ENCODE measurements around the gene DCLK1. TPM values are rescaled to one million over a fixed set of nuclear protein-coding genes. Genes with fewer than 3 reads are reported as not detected.

DCLK1 gene
- total RNA-seq, 2 donors from 2014 or later, result 3.8 to 3.9 TPM

- no peak overlapping the region for H3K27ac ChIP-seq
- H3K9me3 ChIP-seq, result no peaks in the 10 kb centered on the region
- no peak for DNase-seq (ENCODE audit: low spot score)
- no peaks in the 10 kb centered on the region for H3K36me3 ChIP-seq
- TF ChIP-seq POLR2AphosphoS5 (IDR thresholded peaks at IDR 0.05) (no peak), CTCF (IDR thresholded peaks at IDR 0.05) (no peak)
- no peaks in the 10 kb centered on the region for H3K4me1 ChIP-seq (replicated peaks)
- H3K4me3 ChIP-seq, result no peak overlapping the region
- H3K27me3 ChIP-seq (replicated peaks; ENCODE audit: insufficient read depth), result no peaks in the 10 kb centered on the region
- 68% methylated on average over 2 of the region's 2 CpGs for WGBS
- intact Hi-C loops (cut with DNase I), result no loop called here
Observed at GRCh38 chr13:35747594-35747993, 383.6 kb downstream of the DCLK1 start.

DNA sequence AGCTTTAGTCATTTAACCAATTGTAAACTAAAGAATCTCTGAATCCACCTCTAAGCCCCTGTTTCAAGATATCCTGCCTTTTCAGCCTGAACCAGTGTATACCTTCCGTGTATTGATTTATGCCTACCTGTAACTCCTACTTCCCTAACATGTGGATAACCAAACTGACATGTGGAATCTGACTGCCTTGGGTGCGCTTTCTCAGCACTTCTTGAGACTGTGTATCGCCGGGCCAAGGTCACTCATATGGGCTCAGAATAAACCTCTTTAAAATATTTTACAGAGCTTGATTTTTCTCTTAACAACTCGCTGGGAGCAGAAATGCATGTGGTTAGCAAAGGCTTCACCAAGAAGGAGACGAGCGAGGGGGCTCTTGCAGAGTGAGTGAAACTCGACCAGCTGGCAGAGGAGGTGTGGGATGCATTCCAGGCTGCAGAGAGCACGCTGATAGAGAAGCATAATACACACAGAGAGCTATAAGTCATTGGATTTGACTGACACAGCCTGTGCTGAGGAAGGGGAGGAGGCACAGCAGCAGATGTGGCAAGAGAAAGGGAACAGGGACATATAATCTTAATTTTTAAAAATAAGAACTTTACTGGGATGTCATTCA, 386.5 kb downstream of the DCLK1 start:
- no peak for TF ChIP-seq CTCF (IDR thresholded peaks at IDR 0.05)
- TF ChIP-seq POLR2A (IDR thresholded peaks at IDR 0.05), result no peak
- TF ChIP-seq POLR2AphosphoS5 (IDR thresholded peaks at IDR 0.05), result no peak
- intact Hi-C loops (cut with DNase I), result no loop called here
- Histone ChIP-seq H3K4me3 (no peak overlapping the region), H3K36me3 (no peaks in the 10 kb centered on the region), H3K4me1 (replicated peaks) (no peaks in the 10 kb centered on the region), H3K27ac (no peak overlapping the region), H3K27me3 (replicated peaks; ENCODE audit: insufficient read depth) (no peaks in the 10 kb centered on the region), H3K9me3 (no peaks in the 10 kb centered on the region)
- DNase-seq (ENCODE audit: low spot score), result no peak
- 41% methylated on average over 9 of the region's 9 CpGs for WGBS

DNA sequence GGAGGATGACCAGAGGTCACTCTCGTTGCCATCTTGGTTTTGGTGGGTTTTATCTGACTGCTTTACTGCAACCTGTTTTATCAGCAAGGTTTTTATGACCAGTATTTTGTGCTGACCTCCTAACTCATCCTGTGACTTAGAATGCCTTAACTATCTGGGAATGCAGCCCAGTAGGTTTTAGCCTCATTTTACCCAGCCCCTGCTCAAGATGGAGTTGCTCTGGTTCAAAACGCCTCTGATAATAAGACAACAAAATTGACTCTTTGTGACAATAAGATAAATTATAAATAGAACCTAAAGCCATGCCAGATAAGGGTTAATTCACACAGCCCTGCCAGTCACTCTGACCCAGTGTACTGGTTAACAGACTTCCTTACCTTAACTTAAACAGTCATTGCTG, 387.0 kb downstream of the DCLK1 start:
- Histone ChIP-seq H3K27ac (no peak overlapping the region), H3K36me3 (no peaks in the 10 kb centered on the region), H3K4me3 (no peak overlapping the region), H3K4me1 (replicated peaks) (no peaks in the 10 kb centered on the region), H3K27me3 (replicated peaks; ENCODE audit: insufficient read depth) (no peaks in the 10 kb centered on the region), H3K9me3 (no peaks in the 10 kb centered on the region)
- no peak for DNase-seq (ENCODE audit: low spot score)
- TF ChIP-seq POLR2AphosphoS5 (IDR thresholded peaks at IDR 0.05) (no peak), CTCF (IDR thresholded peaks at IDR 0.05) (no peak), POLR2A (IDR thresholded peaks at IDR 0.05) (no peak)
- intact Hi-C loops (cut with DNase I), result no loop called here
- WGBS, result 85% methylated on average over 2 of the region's 2 CpGs

GRCh38 chr13:35743165-35743564, 388.0 kb downstream of the DCLK1 start:
- H3K9me3 ChIP-seq, result no peaks in the 10 kb centered on the region
- no peaks in the 10 kb centered on the region for H3K4me1 ChIP-seq (replicated peaks)
- H3K27me3 ChIP-seq (replicated peaks; ENCODE audit: insufficient read depth), result no peaks in the 10 kb centered on the region
- TF ChIP-seq POLR2AphosphoS5 (IDR thresholded peaks at IDR 0.05), result no peak
- no peak for TF ChIP-seq CTCF (IDR thresholded peaks at IDR 0.05)
- TF ChIP-seq POLR2A (IDR thresholded peaks at IDR 0.05), result no peak
- H3K27ac ChIP-seq, result no peak overlapping the region
- H3K4me3 ChIP-seq, result no peak overlapping the region
- no peak for DNase-seq (ENCODE audit: low spot score)
- intact Hi-C loops (cut with DNase I), result no loop called here
- H3K36me3 ChIP-seq, result no peaks in the 10 kb centered on the region
- WGBS, result 81% methylated on average over 3 of the region's 3 CpGs

- Histone ChIP-seq H3K27ac (no peak overlapping the region), H3K4me3 (no peak overlapping the region), H3K4me1 (replicated peaks) (no peaks in the 10 kb centered on the region), H3K36me3 (no peaks in the 10 kb centered on the region), H3K27me3 (replicated peaks; ENCODE audit: insufficient read depth) (no peaks in the 10 kb centered on the region), H3K9me3 (no peaks in the 10 kb centered on the region)
- TF ChIP-seq CTCF (IDR thresholded peaks at IDR 0.05) (no peak), POLR2A (IDR thresholded peaks at IDR 0.05) (no peak), POLR2AphosphoS5 (IDR thresholded peaks at IDR 0.05) (no peak)
- DNase-seq (ENCODE audit: low spot score), result no peak
- intact Hi-C loops (cut with DNase I), result no loop called here
- WGBS, result 35% methylated on average over 5 of the region's 5 CpGs
Observed at GRCh38 chr13:35741657-35742056, 389.5 kb downstream of the DCLK1 start.

Data from prostate gland (tissue), 2 donors.